ENCODE data around the gene GARNL3.

GARNL3 gene

DNA sequence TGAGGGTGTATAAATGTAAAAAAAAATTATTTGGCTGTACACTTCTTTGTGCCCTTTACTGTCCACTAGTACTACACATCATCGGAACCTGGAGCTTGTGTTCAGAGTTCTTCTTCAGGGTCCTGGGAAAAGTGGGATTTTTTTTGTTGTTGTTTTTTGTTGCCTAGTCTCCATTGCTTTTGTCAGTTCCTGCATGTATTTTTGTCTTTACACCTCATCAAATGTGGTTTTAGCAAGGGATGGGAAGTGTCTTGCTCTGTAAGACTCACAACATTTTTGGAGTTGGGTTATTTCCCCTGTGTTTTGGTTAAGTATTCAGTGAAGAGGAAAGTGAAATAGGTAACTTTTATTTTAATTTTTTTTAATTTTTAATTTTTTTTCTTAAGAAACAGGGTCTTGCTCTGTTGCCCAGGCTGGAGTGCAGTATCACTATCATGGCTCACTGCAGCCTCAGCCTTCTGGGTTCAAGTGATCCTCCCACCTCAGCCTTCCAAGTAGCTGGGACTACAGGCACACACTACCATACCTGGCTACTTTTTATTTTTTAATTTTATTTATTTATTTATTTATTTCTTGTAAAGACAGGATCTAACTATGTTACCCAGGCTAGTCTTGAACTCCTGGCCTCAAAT is 40.7 kb downstream of the GARNL3 start:
- TF ChIP-seq, protein P1, sequence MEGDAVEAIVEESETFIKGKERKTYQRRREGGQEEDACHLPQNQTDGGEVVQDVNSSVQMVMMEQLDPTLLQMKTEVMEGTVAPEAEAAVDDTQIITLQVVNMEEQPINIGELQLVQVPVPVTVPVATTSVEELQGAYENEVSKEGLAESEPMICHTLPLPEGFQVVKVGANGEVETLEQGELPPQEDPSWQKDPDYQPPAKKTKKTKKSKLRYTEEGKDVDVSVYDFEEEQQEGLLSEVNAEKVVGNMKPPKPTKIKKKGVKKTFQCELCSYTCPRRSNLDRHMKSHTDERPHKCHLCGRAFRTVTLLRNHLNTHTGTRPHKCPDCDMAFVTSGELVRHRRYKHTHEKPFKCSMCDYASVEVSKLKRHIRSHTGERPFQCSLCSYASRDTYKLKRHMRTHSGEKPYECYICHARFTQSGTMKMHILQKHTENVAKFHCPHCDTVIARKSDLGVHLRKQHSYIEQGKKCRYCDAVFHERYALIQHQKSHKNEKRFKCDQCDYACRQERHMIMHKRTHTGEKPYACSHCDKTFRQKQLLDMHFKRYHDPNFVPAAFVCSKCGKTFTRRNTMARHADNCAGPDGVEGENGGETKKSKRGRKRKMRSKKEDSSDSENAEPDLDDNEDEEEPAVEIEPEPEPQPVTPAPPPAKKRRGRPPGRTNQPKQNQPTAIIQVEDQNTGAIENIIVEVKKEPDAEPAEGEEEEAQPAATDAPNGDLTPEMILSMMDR (IDR thresholded peaks at IDR 0.05; ENCODE audit: low read depth, low read length, missing control alignments) = no peak
- no peak overlapping the region for H3K4me3 ChIP-seq (replicated peaks; ENCODE audit: low read depth, low read length)
- no peak for DNase-seq (ENCODE audit: extremely low read depth, low read depth)

DNA sequence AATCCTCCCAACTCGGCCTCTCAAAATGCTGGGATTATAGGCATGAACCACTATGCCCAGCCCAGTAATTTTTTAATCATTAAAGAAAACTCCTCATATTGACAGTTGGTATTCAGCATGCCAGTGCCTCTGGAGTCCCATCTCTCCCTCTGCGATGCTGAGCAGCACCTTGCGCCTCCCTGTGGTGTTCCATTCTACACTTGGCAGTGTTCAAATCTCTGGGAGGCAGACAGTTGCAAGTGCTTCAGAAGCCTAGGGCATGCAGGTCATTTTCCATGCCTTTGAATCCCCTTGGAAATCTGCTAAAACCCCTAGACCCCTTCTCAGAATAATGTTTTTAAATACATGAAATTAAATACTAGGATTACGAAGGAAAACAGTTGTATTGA is 41.3 kb downstream of the GARNL3 start:
- DNase-seq (ENCODE audit: extremely low read depth, low read depth) = no peak
- TF ChIP-seq, protein P1 (IDR thresholded peaks at IDR 0.05; ENCODE audit: low read depth, low read length, missing control alignments) = no peak
- H3K4me3 ChIP-seq (replicated peaks; ENCODE audit: low read depth, low read length) = no peak overlapping the region

DNA sequence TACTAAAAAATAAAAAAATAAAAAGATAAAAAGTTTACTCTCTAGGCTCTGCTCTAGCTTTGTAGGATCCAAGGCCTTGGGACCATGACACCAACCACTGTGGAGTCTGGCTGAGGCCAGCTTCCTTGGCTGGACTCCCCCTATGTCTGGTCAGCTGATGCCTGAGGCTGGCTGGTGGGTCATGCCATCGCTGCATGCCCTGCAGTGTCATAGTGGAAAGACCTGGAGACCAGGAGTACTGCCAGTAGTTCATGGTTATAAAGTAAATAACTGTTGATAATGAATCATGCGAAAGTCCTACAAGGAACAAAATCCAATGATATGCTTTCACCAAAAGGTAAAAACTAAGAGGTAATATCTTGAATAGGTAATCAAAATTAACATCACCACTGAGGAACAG is 43.2 kb downstream of the GARNL3 start:
- TF ChIP-seq, protein P1 (IDR thresholded peaks at IDR 0.05; ENCODE audit: low read depth, low read length, missing control alignments) = no peak

DNA sequence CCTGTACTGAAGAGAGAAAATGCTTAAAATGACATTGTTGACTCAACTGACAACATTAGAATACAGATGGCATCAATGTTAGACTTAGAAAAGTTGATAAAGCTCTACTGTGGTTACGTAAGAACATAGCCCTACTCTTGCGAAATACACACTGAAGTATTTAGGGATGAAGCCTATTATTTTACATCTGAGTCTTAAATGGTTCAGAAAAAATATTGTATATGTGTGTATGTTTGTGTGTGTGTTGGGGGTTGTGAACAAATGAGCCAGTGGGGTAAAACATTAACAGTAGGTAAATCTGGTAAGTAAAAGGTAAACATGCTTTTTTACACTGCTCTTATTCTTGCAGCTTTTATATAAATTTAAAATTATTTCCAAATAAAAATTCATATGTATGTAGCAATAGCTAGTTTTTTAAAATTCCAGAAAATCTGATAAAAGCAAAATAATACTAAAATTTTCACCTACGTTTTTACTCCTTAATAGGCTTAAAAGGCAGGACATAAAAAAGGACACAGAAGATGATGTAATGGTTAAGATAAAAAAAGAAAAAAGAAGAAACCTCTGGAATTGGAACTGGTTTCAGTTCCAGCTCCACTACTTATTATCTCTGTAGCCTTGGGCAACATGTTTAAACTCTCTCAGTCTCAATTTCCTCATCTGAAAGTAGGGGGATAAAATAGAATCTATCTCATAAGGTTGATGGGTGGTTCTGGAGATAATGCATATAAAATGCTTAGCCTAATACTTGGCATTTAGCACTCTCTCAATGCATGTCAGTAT is 44.3 kb downstream of the GARNL3 start:
- DNase-seq (ENCODE audit: extremely low read depth, low read depth) = no peak
- no peak overlapping the region for H3K4me3 ChIP-seq (replicated peaks; ENCODE audit: low read depth, low read length)
- TF ChIP-seq, protein P1 (IDR thresholded peaks at IDR 0.05; ENCODE audit: low read depth, low read length, missing control alignments) = no peak

More for the DNA sequence above, 43.2 kb downstream of the GARNL3 start:
- DNase-seq (ENCODE audit: extremely low read depth, low read depth) = no peak
- H3K4me3 ChIP-seq (replicated peaks; ENCODE audit: low read depth, low read length) = no peak overlapping the region

DNA sequence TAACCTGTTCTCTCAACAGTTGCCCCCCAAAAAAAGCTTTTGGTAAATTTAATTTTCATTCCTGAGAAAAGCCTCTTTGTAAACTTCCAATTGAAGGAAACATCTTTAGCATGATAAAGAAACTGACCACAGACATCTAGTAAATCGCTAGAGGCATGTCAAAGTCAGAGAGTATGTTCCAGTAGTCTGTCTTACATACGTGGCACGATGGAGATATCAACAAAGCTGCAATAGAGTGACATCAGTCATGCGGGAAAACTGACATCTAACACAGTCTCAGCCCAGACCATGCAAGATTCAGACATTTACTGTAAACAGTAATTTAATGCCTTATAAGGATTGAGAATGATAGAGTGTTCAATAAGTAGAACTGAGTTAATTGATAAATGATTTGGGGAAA is 45.1 kb downstream of the GARNL3 start:
- TF ChIP-seq, protein P1 (IDR thresholded peaks at IDR 0.05; ENCODE audit: low read depth, low read length, missing control alignments) = no peak
- DNase-seq (ENCODE audit: extremely low read depth, low read depth) = no peak
- no peak overlapping the region for H3K4me3 ChIP-seq (replicated peaks; ENCODE audit: low read depth, low read length)

DNA sequence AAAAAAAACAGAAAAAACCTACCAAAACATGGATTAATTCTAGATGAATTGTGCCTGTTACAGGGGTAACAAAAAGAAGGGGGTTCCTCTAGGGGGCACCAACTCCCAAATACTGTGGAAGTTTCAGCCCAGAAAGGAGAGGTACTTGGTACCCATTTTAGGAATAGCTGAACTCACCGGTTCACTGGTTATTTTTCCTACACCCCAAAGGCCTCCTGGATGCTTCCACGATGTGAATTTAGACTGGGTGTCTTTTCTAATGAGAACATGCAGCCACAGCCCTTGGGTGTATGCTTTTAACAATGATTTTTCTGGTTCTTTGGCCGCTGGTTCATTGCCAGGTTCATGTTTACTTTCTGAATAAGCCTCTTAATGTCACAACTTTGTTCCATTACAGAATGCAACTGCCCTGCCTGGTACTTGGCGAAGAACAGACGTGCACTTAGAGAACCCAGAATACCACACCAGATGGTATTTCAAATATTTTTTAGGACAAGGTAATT is 46.7 kb downstream of the GARNL3 start:
- no peak overlapping the region for H3K4me3 ChIP-seq (replicated peaks; ENCODE audit: low read depth, low read length)
- DNase-seq (ENCODE audit: extremely low read depth, low read depth) = no peak
- TF ChIP-seq, protein P1 (IDR thresholded peaks at IDR 0.05; ENCODE audit: low read depth, low read length, missing control alignments) = peak; percentile 52
